Vagina (tissue), 2 donors: ENCODE results near the gene PHRF1. TPM values are rescaled to one million over a fixed set of nuclear protein-coding genes. Genes with fewer than 3 reads are reported as not detected.
"Not testable (repeated sequence)": the region's sequence is repeated elsewhere in the genome, so short reads cannot be mapped to it uniquely, and the experiment has no call there.

Experiments
- DNase-seq, 2 donors: peaks; one replicate each; pipeline ENCODE4 v3.0.0-alpha.2; 2017; ENCODE audit errors: extremely low spot score in 2 of 2
- H3K27ac ChIP-seq: fragments of 200-600 bp; sonication (generic); one replicate; pipeline ENCODE4 v1.5.1; 2019
- H3K27me3 ChIP-seq: fragments of 200-600 bp; sonication (generic); one replicate; pipeline ENCODE4 v1.5.1; 2019
- H3K36me3 ChIP-seq, 2 donors: fragments of 200-600 bp; sonication (generic); one replicate each; pipeline ENCODE4 v1.5.1; 2017 to 2019
- H3K4me1 ChIP-seq: fragments of 200-600 bp; sonication (generic); one replicate; pipeline ENCODE4 v1.5.1; 2019
- H3K4me3 ChIP-seq, 2 donors: fragments of 200-600 bp; sonication (generic); 1 replicate in 1 of 2; 2 replicates in 1 of 2; pipeline ENCODE4 v1.5.1; 2016 to 2019
- H3K9me3 ChIP-seq: fragments of 200-600 bp; sonication (generic); one replicate; pipeline ENCODE4 v1.5.1; 2019
- POLR2A ChIP-seq, 2 donors: fragments of 450-650 bp; IDR thresholded peaks; one replicate each; pipeline ENCODE4 v1.6.1; 2017; ENCODE audit warnings: antibody characterized with exemption in 2 of 2, mild to moderate bottlenecking in 2 of 2, moderate library complexity in 2 of 2
- POLR2AphosphoS5 ChIP-seq, 2 donors: sonication (generic); formaldehyde crosslinking; IDR thresholded peaks; one replicate each; pipeline ENCODE4 v1.9.0; 2017; ENCODE audit warnings: antibody characterized with exemption in 2 of 2, mild to moderate bottlenecking in 2 of 2, low read depth in 1 of 2; ENCODE audit not compliant: insufficient read depth in 1 of 2
- intact Hi-C: fragments of 100-400 bp; cut with DNase I; formaldehyde crosslinking; loops from one replicate; pipeline ENCODE4 v1.15.1; 2023
- total RNA-seq: library from RNA; depleted of rRNA; stranded (reverse); fragments of >200 nt; gene quantifications from one replicate; pipeline ENCODE4 v1.2.3, GENCODE V29; 2016
- TF ChIP-seq, protein P1 (sequence below), 3 experiments: fragments of 450-650 bp in 2 of 3; fragments of 200-600 bp in 1 of 3; sonication (generic) in 1 of 3; IDR thresholded peaks; one replicate each; pipeline ENCODE4 v1.5.1; 2017 to 2019; ENCODE audit warnings: antibody characterized with exemption in 3 of 3, mild to moderate bottlenecking in 2 of 3, moderate library complexity in 2 of 3

Gene PHRF1
- total RNA-seq, 1 donor from 2014 or later = 26.0 TPM

GRCh38 chr11:573146-573759 is 3.0 kb upstream of the PHRF1 start:
- DNase-seq = no peak
- no peak overlapping the region for H3K27ac ChIP-seq
- no peaks in the 10 kb centered on the region for H3K36me3 ChIP-seq
- H3K4me3 ChIP-seq = no peak overlapping the region
- TF ChIP-seq POLR2AphosphoS5 (IDR thresholded peaks at IDR 0.05; ENCODE audit: insufficient read depth in 1 of 2, low read depth in 1 of 2) = no peak
- TF ChIP-seq, protein P1, sequence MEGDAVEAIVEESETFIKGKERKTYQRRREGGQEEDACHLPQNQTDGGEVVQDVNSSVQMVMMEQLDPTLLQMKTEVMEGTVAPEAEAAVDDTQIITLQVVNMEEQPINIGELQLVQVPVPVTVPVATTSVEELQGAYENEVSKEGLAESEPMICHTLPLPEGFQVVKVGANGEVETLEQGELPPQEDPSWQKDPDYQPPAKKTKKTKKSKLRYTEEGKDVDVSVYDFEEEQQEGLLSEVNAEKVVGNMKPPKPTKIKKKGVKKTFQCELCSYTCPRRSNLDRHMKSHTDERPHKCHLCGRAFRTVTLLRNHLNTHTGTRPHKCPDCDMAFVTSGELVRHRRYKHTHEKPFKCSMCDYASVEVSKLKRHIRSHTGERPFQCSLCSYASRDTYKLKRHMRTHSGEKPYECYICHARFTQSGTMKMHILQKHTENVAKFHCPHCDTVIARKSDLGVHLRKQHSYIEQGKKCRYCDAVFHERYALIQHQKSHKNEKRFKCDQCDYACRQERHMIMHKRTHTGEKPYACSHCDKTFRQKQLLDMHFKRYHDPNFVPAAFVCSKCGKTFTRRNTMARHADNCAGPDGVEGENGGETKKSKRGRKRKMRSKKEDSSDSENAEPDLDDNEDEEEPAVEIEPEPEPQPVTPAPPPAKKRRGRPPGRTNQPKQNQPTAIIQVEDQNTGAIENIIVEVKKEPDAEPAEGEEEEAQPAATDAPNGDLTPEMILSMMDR (IDR thresholded peaks at IDR 0.05) = no peak
- TF ChIP-seq POLR2A (IDR thresholded peaks at IDR 0.05) = no peak
- intact Hi-C loops = no loop called here
- H3K9me3 ChIP-seq = no peaks in the 10 kb centered on the region
- H3K27me3 ChIP-seq = no peaks in the 10 kb centered on the region
- peaks cover 39% of the 10 kb centered on the region for H3K4me1 ChIP-seq

- peaks cover 45% of the 10 kb centered on the region for H3K4me1 ChIP-seq
These were observed 2.2 kb upstream of the PHRF1 start for GRCh38 chr11:574031-574570.

GRCh38 chr11:574632-575312 is 1.5 kb upstream of the PHRF1 start:
- no peak for DNase-seq
- TF ChIP-seq POLR2A (IDR thresholded peaks at IDR 0.05) (no peak), POLR2AphosphoS5 (IDR thresholded peaks at IDR 0.05; ENCODE audit: insufficient read depth in 1 of 2, low read depth in 1 of 2) (no peak)
- TF ChIP-seq, protein P1 (IDR thresholded peaks at IDR 0.05) = no peak
- Histone ChIP-seq H3K9me3 (no peaks in the 10 kb centered on the region), H3K4me3 (peak overlapping the region; percentile 64 to 80), H3K36me3 (no peaks in the 10 kb centered on the region), H3K27ac (peak overlapping the region; percentile 72), H3K27me3 (no peaks in the 10 kb centered on the region), H3K4me1 (peaks cover 46% of the 10 kb centered on the region)
- intact Hi-C loops = no loop called here

More at GRCh38 chr11:574031-574570, 2.2 kb upstream of the PHRF1 start:
- H3K27me3 ChIP-seq, H3K4me3 ChIP-seq, H3K9me3 ChIP-seq, H3K36me3 ChIP-seq, H3K27ac ChIP-seq, intact Hi-C loops, DNase-seq: not testable (repeated sequence)

GRCh38 chr11:575313-575995 is 816 bp upstream of the PHRF1 start:
- no peaks in the 10 kb centered on the region for H3K36me3 ChIP-seq
- no peaks in the 10 kb centered on the region for H3K27me3 ChIP-seq
- H3K4me3 ChIP-seq = peak overlapping the region; percentile 64 to 80
- no peak for DNase-seq
- H3K27ac ChIP-seq = peak overlapping the region; percentile 72
- intact Hi-C loops = no loop called here
- peaks cover 53% of the 10 kb centered on the region for H3K4me1 ChIP-seq
- no peaks in the 10 kb centered on the region for H3K9me3 ChIP-seq
- TF ChIP-seq POLR2A (IDR thresholded peaks at IDR 0.05) = no peak
- TF ChIP-seq POLR2AphosphoS5 (IDR thresholded peaks at IDR 0.05; ENCODE audit: insufficient read depth in 1 of 2, low read depth in 1 of 2) = peak in 1 of 2 donors; percentile 74
- TF ChIP-seq, protein P1 (IDR thresholded peaks at IDR 0.05) = no peak

DNA sequence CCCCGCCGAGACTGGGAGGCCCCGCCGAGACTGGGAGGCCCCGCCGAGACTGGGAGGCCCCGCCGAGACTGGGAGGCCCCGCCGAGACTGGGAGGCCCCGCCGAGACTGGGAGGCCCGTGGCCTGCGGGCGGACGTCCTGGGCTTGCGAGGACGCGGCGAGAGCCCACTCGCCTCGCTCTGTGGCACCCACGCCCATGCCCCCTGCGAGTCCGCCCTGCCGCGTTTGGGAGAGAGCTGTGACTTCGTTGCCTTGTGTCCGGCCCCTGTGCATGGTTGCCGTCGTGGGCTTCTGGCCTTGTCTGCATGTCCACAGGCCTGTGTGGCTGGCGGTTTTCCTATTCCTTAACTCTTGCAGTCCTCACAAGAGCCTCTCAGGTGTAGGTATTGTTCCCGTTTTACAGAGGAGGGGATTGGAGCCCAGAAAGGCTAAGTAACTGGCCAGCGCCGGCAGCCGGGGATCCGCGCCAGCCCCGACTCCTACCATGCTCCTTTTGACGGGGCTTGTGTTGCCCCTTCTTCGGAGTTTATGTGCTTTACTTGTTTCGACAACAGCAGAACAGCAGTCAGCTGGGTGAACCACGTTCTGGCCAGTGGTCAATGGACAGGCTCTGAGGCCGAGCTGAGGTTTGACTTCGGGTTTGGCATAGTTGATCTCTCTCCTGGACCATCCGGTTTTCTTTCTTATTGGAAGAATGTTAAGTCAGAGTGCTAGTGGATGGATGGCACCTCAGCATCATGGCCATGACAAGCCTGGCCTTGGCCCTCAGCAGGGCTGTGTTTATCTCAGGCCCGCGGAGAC is 741 bp downstream of the PHRF1 start:
- H3K4me1 ChIP-seq = peaks cover 56% of the 10 kb centered on the region
- intact Hi-C loops = no loop called here
- H3K4me3 ChIP-seq = peak overlapping the region; percentile 75 to 83
- H3K27me3 ChIP-seq = no peaks in the 10 kb centered on the region
- peak overlapping the region; percentile 84 for H3K27ac ChIP-seq
- no peak for DNase-seq
- no peaks in the 10 kb centered on the region for H3K9me3 ChIP-seq
- H3K36me3 ChIP-seq = no peaks in the 10 kb centered on the region
- no peak for TF ChIP-seq POLR2A (IDR thresholded peaks at IDR 0.05)
- no peak for TF ChIP-seq POLR2AphosphoS5 (IDR thresholded peaks at IDR 0.05; ENCODE audit: insufficient read depth in 1 of 2, low read depth in 1 of 2)
- TF ChIP-seq, protein P1 (IDR thresholded peaks at IDR 0.05) = no peak
